ENCODE measurements around the gene POGLUT3.

DNA sequence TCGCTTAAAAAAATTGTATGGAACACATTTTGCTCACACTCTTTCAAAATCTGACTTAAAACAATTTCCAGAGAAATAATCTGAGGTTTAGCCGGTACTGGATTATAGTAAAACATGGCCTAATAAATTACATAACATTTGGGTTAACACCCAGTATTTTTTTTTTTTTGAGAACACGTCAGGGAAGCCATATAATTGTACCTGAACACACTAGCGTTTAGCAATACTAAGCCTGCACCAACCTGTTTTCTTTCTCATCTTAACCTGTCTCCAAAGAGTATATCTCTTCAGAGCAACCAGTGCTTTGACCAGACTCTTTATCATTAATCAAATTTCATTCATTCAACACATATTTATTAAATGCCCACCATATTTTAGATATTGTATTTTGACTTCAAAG is 2.0 kb upstream of the POGLUT3 start:
- TF ChIP-seq POLR2A (IDR thresholded peaks at IDR 0.05; ENCODE audit: low read depth, low read length) = no peak
- no peak for TF ChIP-seq CTCF (conservative IDR thresholded peaks at IDR 0.05; ENCODE audit: low read depth, low read length)
- TF ChIP-seq CHD1 (IDR thresholded peaks at IDR 0.05; ENCODE audit: low read depth, low read length) = no peak
- no peak for TF ChIP-seq RAD21 (IDR thresholded peaks at IDR 0.05; ENCODE audit: low read length)
- no peak for TF ChIP-seq USF2 (IDR thresholded peaks at IDR 0.05; ENCODE audit: low read depth, low read length)
- TF ChIP-seq BHLHE40 (IDR thresholded peaks at IDR 0.05; ENCODE audit: low read depth, low read length) = no peak
- no peak for TF ChIP-seq SMC3 (IDR thresholded peaks at IDR 0.05; ENCODE audit: low read depth, low read length)
- no peak for TF ChIP-seq MAFK (IDR thresholded peaks at IDR 0.05; ENCODE audit: low read depth, low read length)
- TF ChIP-seq RFX5 (IDR thresholded peaks at IDR 0.05; ENCODE audit: low read depth, low read length) = no peak
- no peak for TF ChIP-seq FOS (IDR thresholded peaks at IDR 0.05; ENCODE audit: low read depth, low read length)
- no peak for TF ChIP-seq MAZ (IDR thresholded peaks at IDR 0.05; ENCODE audit: borderline replicate concordance, low read depth, low read length)
- no peak for TF ChIP-seq MXI1 (IDR thresholded peaks at IDR 0.05; ENCODE audit: borderline replicate concordance, low read depth, low read length)
- TF ChIP-seq, protein P1, sequence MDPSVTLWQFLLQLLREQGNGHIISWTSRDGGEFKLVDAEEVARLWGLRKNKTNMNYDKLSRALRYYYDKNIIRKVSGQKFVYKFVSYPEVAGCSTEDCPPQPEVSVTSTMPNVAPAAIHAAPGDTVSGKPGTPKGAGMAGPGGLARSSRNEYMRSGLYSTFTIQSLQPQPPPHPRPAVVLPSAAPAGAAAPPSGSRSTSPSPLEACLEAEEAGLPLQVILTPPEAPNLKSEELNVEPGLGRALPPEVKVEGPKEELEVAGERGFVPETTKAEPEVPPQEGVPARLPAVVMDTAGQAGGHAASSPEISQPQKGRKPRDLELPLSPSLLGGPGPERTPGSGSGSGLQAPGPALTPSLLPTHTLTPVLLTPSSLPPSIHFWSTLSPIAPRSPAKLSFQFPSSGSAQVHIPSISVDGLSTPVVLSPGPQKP (IDR thresholded peaks at IDR 0.05; ENCODE audit: borderline replicate concordance, low read depth, low read length) = no peak
- no peak for TF ChIP-seq RCOR1 (IDR thresholded peaks at IDR 0.05; ENCODE audit: insufficient replicate concordance, low read length)

All from IMR-90 (cell line).